ENCODE results near the gene CHRND.

GRCh38 chr2:232521098-232521497 is 4.9 kb upstream of the CHRND start:
- TF ChIP-seq CTCF (IDR thresholded peaks at IDR 0.05), result no peak
- no peak for TF ChIP-seq POLR2A (IDR thresholded peaks at IDR 0.05)
